NCI-H510A treated with DMSO at 0.1 percent for 48 hours (cell line): ENCODE results near the gene ULK1.

Experiments used
- DNase-seq: peaks from one replicate; lab custom pipeline; 2025; lab: John Stamatoyannopoulos, UW

The ULK1 gene

DNA sequence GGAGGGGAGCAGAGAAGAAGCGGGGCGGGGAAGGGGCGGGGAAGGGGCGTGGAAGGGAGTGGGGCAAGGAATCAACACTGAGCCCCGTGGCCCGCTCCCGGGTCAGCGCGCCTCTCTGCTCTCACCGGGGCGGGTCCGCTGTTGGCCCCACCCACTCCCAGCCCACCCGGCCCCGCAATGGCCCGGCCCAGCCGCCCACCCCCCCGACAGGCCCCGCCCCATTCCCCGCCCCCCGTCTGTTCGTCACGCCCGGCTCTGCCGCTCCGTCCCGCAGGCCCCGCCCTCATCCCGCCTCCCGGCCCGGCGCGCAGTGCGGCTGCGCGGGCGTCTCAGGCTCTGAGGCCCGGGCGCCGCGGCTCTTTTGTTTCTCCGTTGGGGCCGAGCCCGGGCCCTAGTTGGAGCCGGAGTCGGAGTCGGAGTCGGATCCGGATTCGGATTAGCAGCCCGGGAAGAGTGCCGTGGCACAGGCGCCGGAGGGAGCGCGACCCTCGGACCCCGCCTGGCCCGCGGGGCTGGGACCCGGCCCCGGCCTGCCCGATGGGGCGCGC, at the start of gene ULK1:
ULK1 (plus strand) TSS at position 310 of the 548 bp plus-strand sequence. CDS start 380 bp downstream, outside the sequence.
- peak; percentile 89 for DNase-seq

GRCh38 chr12:131844656-131845055, 49.8 kb upstream of the ULK1 start:
- no peak for DNase-seq

DNA sequence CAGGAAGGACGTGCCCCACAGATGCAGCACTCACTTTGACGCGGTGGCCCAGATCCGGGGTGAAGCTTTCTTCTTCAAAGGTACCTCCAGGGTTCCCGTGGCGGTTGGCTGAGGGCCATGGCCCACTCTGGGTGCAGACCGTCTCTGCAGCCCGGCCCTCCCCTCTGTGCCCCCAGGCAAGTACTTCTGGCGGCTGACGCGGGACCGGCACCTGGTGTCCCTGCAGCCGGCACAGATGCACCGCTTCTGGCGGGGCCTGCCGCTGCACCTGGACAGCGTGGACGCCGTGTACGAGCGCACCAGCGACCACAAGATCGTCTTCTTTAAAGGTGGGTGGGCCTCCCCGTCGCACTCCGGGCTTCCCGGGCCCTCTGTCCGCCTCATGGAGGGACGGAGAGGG, 49.3 kb upstream of the ULK1 start:
- no peak for DNase-seq

GRCh38 chr12:131847456-131847855, 47.0 kb upstream of the ULK1 start:
- DNase-seq = no peak

GRCh38 chr12:131848753-131849152, 45.7 kb upstream of the ULK1 start:
- no peak for DNase-seq

- DNase-seq = no peak
Measured at GRCh38 chr12:131849700-131850553, 44.5 kb upstream of the ULK1 start.

DNA sequence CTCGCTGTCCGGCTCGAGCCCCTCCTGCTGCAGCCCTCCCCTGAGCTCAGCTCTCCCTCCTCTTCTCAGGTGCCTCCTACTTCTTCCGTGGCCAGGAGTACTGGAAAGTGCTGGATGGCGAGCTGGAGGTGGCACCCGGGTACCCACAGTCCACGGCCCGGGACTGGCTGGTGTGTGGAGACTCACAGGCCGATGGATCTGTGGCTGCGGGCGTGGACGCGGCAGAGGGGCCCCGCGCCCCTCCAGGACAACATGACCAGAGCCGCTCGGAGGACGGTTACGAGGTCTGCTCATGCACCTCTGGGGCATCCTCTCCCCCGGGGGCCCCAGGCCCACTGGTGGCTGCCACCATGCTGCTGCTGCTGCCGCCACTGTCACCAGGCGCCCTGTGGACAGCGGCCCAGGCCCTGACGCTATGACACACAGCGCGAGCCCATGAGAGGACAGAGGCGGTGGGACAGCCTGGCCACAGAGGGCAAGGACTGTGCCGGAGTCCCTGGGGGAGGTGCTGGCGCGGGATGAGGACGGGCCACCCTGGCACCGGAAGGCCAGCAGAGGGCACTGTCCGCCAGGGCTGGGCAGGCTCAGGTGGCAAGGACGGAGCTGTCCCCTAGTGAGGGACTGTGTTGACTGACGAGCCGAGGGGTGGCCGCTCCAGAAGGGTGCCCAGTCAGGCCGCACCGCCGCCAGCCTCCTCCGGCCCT, 43.4 kb upstream of the ULK1 start:
- no peak for DNase-seq

- DNase-seq = no peak
Measured at GRCh38 chr12:131851741-131852550, 42.5 kb upstream of the ULK1 start.

DNA sequence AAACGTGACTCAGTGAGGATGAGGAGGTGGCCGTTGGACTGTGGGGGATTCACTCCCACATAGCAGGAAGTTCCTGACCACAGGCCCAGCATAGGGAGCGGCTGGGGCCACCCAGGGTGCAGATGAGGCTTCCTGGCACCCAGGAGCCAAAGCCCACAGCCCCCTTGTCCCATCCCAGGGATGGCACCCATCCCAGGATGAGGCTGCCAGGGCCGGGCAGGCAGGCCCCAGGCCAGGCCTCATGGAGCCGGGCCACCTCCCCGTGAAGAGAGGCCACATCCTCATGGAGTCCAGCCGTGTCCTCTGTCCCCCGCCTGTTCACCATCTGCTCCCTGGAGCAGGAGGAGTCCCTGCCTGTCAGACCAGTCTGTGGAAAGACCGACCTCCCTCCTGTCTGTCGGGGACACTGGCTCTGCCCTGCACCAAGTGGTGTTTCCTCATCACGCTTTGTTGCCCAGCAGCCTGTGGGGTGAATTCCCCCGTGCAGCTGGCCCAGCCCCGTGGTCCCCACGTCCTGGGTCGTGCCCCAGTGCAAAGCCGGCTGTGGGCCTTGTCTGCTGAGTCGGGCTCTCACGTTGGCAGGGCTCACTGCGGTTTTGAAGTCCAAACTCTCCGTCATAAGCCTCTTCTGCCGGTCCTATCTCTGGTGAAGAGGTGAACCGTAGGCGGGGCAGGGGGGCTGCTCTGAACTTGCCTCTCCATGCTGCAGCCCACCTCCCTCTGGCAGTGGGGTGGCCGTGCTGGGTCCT, 41.7 kb upstream of the ULK1 start:
- no peak for DNase-seq

DNA sequence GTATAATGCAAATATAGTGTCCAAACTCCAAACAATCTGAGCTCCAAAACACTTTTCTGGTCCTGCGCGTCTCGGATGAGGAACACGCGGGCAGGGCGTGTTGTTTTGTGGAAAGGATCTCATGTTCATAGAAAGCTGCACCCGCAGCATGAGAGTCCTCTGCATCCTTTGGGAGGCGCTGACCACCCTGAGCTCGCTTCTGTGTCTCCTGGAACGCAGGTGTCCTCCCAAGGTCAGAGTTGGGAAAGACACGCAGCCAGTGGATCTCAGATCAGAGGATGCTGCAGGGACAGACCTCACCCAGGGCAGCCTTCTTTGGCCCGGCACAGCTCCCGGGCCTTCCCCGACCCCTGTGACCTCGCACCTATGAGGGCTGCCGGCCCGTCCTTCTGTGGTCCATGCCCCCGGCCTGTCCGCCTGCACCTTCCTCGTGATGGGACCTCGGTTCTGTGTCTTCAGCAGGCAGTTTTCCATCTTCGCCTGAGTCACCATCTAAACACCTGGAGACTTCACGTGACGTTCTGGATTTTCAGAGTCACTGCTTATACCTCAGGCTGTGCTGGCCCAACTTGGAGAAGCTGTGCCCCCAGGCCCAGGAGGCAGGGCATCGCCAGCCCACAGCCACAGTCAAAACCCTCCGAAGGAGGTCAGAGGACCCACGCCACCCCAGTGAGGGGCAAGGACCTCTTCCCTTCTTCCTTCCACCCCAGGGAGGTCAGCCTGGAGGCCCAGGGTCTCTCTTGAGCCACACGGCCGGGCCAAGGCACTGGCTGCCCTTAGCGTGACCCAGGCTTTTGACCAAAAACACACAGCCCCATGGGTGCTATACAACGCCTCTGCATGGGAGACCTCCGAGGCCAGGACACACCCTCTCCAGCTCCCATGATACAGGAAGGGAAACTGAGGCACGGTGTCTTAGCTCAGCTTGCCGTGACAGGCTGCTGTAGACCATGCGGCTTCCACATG, 40.3 kb upstream of the ULK1 start:
- no peak for DNase-seq

- no peak for DNase-seq
Measured at GRCh38 chr12:131854861-131855476, 39.5 kb upstream of the ULK1 start.

GRCh38 chr12:131855521-131856142, 38.8 kb upstream of the ULK1 start:
- DNase-seq = no peak

DNA sequence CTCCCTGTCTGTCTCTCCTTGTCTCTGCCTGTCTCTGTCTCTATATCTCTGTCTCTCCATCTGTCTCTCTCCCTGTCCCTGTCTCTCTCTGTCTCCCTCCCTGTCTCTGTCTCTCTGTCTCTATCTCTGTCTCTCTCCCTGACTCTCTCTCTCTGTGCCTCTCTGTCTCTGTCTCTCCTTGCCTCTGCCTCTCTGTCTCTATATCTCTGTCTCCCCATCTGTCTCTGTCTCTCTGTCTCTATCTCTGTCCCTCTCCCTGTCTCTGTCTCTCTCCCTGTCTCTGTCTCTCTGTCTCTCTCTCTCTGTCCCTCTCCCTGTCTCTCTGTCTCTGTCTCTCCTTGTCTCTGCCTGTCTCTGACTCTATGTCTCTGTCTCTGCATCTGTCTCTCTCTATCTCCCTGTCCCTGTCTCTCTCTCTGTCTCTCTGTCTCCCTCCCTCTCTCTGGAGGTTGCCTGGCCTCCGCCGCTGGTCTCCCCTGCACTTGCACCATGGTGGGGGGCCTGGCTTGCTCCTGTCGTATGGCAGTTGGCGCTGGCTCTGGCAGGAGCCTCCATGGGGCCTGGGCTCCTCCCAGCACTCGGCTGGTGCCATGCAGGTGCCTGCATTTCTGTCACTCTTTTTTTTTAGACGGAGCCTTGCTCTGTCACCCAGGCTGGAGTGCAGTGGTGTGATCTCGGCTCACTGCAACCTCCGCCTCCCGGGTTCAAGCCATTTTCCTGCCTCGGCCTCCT, 37.9 kb upstream of the ULK1 start:
- no peak for DNase-seq

DNA sequence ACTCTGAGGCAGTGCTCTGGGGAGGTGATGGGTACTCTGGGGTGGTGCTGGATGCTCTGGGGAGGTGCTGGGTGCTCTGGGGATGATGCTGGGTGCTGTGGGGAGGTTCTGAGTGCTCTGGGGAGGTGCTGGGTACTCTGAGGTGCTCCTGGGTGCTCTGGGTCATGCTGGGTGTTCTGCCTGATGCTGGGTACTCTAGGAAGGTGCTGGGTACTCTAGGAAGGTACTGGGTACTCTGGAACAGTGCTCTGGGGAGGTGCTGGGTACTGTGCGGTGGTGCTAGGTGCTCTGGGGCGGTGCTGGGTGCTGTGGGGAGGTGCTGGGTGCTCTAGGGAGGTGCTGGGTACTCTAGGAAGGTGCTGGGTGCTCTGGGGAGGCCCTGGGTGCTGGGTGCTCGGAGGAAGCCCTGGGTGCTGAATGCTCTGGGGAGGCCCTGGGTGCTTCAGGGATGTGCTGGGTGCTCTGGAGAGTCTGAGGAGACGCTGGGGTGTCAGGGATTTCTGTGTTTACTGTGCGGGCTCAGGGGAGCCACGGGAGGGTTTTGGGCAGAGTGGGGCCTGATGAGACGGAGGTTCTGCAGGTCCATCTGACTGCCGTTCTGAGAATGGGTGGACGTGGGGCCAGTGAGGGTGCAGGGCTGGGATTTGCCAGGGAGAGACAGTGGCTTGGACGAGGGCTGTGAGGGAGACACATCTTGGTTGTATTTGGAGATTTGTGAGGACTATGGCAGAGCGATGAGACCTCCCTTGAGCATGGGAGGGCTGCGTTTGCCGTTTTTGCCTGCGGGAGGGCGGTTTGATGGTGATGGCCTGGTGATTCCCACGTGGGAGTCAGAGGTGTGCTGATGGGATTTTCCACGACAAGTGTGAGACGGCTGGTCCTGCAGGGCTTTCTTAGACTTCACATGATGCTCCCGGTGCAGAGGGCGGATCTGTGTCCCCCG, 36.2 kb upstream of the ULK1 start:
- no peak for DNase-seq

DNA sequence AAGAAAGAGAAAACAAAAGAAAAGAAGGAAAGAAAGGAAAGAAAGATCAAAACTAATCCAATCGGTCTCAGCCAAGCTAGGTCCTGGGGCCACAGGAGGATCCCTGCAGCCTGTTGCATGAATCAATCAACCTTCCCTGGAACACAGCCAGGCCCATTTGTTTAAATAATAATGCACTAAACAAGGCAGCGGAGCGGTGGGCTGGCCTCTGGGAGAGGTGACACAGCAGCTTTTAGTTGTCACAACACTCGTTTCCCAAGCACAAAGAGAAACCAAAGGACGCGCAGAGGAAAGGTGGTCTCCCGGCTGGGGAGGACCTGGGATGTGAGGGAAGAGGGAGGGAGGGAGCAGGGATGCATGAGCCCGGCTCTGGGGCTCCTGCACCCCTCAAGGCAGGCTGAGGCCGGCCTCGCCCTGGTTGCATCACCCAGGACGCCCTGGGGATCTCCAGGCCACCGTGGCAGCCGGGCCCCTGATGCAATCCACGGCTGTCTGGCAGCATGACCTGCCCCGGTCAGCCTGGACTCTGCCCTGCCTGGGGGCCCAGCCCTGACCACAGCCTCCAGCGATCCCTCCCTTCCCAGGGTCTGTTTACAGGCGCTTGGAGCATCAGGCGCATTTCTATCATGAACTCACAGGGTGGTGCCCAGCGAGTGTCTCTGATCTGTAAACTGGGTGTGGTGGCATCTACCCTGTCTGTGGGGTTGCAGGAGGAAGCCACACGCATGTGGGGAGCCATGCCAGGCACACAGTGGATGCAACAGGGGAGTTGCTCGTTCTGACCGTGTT, 33.8 kb upstream of the ULK1 start:
- DNase-seq = peak; percentile 21

DNA sequence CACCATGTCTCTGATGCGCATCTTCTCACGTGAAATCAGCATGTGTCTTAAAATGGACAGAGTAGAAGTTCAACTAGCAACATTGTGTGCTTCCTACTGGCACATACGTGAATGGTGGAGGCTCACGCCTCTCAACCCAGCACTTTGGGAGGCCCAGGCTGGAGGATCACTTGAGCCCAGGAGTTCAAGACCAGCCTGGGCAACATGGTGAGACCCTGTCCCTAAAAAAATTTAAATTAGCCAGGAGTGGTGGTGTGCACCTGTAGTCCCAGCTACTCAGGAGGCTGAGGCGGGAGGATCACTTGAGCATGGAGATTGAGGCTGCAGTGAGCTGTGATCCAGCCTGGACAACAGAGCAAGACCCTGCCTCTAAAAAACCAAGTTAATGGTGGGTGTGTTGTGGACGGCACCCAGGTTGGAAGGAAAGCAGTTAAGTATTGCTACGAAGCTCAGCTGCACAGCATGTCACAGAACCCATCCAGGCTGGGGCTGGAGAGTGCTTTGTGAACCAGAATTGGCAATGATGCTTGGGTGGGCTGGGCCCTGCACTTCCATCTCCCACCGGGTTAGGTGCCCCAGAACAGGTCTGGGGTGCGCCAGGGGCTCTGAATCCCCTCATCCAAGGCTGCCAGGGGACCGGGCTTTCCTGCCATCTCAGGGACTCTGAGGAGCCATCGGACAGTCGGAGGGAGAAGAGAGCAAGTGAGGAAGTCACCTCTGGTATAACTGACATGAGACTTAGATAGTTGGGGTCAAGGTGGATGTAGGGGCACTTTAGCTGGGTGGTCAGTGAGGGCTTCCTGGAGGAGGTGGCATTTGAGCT, 33.0 kb upstream of the ULK1 start:
- no peak for DNase-seq
